HTR-8/SVneo (cell line): ENCODE results near the gene SETBP1.

ENCODE experiments used
- DNase-seq: peaks from one replicate; pipeline ENCODE4 v3.0.0; 2011; ENCODE audit warnings: low spot score, mixed read lengths; ENCODE audit not compliant: insufficient read length
- FAIRE-seq: peaks from 2 replicates; lab custom pipeline; 2011; peaks lifted over from hg19 to GRCh38; lab: Jason Lieb, UNC

SETBP1 gene

GRCh38 chr18:44856157-44856556, 175.5 kb downstream of the SETBP1 start:
- FAIRE-seq (no peak), DNase-seq (no peak)

GRCh38 chr18:44857081-44857480, 176.4 kb downstream of the SETBP1 start:
- no peak for DNase-seq
- FAIRE-seq = no peak

GRCh38 chr18:44857744-44858491, 177.2 kb downstream of the SETBP1 start:
- FAIRE-seq (no peak), DNase-seq (no peak)

- FAIRE-seq (no peak), DNase-seq (no peak)
Measured at GRCh38 chr18:44859263-44859662, 178.6 kb downstream of the SETBP1 start.

- DNase-seq = no peak
- no peak for FAIRE-seq
Measured at GRCh38 chr18:44859751-44860439, 179.2 kb downstream of the SETBP1 start.

GRCh38 chr18:44862112-44862511, 181.4 kb downstream of the SETBP1 start:
- no peak for FAIRE-seq
- no peak for DNase-seq

GRCh38 chr18:44866103-44866502, 185.4 kb downstream of the SETBP1 start:
- no peak for FAIRE-seq
- no peak for DNase-seq

- DNase-seq (no peak), FAIRE-seq (no peak)
Measured at GRCh38 chr18:44869533-44869932, 188.8 kb downstream of the SETBP1 start.

- DNase-seq (no peak), FAIRE-seq (no peak)
Measured at GRCh38 chr18:44870631-44871502, 190.2 kb downstream of the SETBP1 start.

GRCh38 chr18:44871771-44872170, 191.1 kb downstream of the SETBP1 start:
- FAIRE-seq (no peak), DNase-seq (no peak)

GRCh38 chr18:44876024-44876423, 195.3 kb downstream of the SETBP1 start:
- DNase-seq = no peak
- no peak for FAIRE-seq

- no peak for DNase-seq
Measured at GRCh38 chr18:44876755-44877154, 196.1 kb downstream of the SETBP1 start.

GRCh38 chr18:44878335-44878734, 197.6 kb downstream of the SETBP1 start:
- FAIRE-seq (no peak), DNase-seq (no peak)

More at GRCh38 chr18:44876755-44877154, 196.1 kb downstream of the SETBP1 start:
- no peak for FAIRE-seq

- DNase-seq = no peak
- no peak for FAIRE-seq
Measured at GRCh38 chr18:44880170-44880569, 199.5 kb downstream of the SETBP1 start.

- DNase-seq = no peak
- FAIRE-seq = no peak
Measured at GRCh38 chr18:44881461-44882162, 200.9 kb downstream of the SETBP1 start.

GRCh38 chr18:44882163-44882868, 201.6 kb downstream of the SETBP1 start:
- no peak for FAIRE-seq
- no peak for DNase-seq

GRCh38 chr18:44883671-44884070, 203.0 kb downstream of the SETBP1 start:
- DNase-seq = no peak
- FAIRE-seq = no peak

GRCh38 chr18:44884431-44884830, 203.7 kb downstream of the SETBP1 start:
- no peak for DNase-seq
- FAIRE-seq = no peak

- no peak for FAIRE-seq
- DNase-seq = no peak
Measured at GRCh38 chr18:44885507-44885906, 204.8 kb downstream of the SETBP1 start.

GRCh38 chr18:44887227-44887631, 206.5 kb downstream of the SETBP1 start:
- FAIRE-seq (no peak), DNase-seq (no peak)
